ENCODE results near the gene WDR87. TPM values are rescaled to one million over a fixed set of nuclear protein-coding genes. Genes with fewer than 3 reads are reported as not detected.
A peak's percentile ranks its signal among the peaks of the same experiment; 100 is the strongest.
"Not testable (repeated sequence)": the region's sequence is repeated elsewhere in the genome, so short reads cannot be mapped to it uniquely, and the experiment has no call there.

WDR87 gene
- total RNA-seq, 1 donor from 2014 or later = not detected

DNA sequence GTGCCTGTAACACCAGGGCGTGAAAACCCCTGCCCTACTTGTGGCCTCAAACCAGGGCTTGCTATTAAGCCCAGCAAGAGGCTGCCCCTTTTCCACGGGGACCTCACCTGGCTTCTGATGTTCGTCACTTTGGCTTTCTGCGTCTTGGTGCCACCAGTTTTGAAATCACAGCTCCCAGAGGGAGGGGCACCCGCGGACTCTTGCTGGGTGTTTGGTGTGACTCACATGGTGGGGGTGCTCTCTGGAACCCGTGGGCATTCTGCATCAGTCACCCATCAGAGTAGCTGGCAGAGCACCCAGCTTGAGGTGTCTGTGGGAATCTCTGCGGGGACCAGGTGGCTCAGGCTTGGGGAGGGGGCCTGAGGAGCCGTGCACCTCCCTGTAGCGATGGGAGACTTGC lies 19.9 kb upstream of the WDR87 start:
- no peak overlapping the region for H3K27ac ChIP-seq
- Mint-ChIP-seq H3K9me3 (no peaks in the 10 kb centered on the region), H3K4me1 (peaks cover 40% of the 10 kb centered on the region), H3K27ac (no peak overlapping the region), H3K4me3 (no peak overlapping the region), H3K36me3 (peaks cover 5% of the 10 kb centered on the region), H3K27me3 (ENCODE audit: insufficient read depth, low read depth) (no peaks in the 10 kb centered on the region)
- no peaks in the 10 kb centered on the region for H3K27me3 ChIP-seq
- no peak overlapping the region for H3K9ac ChIP-seq
- no peaks in the 10 kb centered on the region for H3K9me3 ChIP-seq (ENCODE audit: low read depth)
- H3K4me2 ChIP-seq = no peak overlapping the region
- H3K4me1 ChIP-seq = peaks cover 24% of the 10 kb centered on the region
- no peak overlapping the region for H3K4me3 ChIP-seq
- peaks cover 85% of the 10 kb centered on the region for H3K79me2 ChIP-seq (ENCODE audit: low read depth)
- no peak for DNase-seq (ENCODE audit: low spot score)
- H3F3A ChIP-seq (ENCODE audit: low read depth) = peaks cover 19% of the 10 kb centered on the region
- H2AFZ ChIP-seq (replicated peaks) = no peak overlapping the region
- H4K20me1 ChIP-seq (ENCODE audit: low read depth) = peaks cover 16% of the 10 kb centered on the region
- TF ChIP-seq EZH2phosphoT487 (IDR thresholded peaks at IDR 0.05) (no peak), EZH2 (IDR thresholded peaks at IDR 0.05) (no peak)
- TF ChIP-seq, protein P1, sequence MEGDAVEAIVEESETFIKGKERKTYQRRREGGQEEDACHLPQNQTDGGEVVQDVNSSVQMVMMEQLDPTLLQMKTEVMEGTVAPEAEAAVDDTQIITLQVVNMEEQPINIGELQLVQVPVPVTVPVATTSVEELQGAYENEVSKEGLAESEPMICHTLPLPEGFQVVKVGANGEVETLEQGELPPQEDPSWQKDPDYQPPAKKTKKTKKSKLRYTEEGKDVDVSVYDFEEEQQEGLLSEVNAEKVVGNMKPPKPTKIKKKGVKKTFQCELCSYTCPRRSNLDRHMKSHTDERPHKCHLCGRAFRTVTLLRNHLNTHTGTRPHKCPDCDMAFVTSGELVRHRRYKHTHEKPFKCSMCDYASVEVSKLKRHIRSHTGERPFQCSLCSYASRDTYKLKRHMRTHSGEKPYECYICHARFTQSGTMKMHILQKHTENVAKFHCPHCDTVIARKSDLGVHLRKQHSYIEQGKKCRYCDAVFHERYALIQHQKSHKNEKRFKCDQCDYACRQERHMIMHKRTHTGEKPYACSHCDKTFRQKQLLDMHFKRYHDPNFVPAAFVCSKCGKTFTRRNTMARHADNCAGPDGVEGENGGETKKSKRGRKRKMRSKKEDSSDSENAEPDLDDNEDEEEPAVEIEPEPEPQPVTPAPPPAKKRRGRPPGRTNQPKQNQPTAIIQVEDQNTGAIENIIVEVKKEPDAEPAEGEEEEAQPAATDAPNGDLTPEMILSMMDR (IDR thresholded peaks at IDR 0.05) = no peak
- no peaks in the 10 kb centered on the region for H3K36me3 ChIP-seq

DNA sequence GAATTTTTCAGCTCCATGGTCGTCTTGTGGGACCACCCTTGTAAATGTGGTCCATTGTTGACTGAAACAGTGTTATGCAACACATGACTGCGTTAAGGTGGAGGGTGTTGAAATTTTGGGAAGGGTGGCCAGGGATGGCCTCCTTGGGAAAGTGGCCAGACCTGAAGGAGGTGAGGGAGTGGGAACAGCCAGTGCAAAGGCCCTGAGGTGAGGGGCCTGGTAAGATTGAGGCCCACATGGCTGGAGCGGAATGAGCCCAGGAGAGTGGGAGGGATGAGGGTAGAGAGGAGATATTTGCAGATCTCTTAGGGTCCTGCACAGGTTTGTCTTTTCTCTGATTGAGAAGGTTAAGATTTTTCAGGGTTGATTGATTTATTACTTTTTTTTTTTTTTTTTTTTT lies 18.8 kb upstream of the WDR87 start:
- no peak for DNase-seq (ENCODE audit: low spot score)
- peaks cover 27% of the 10 kb centered on the region for H3K4me1 ChIP-seq
- no peaks in the 10 kb centered on the region for H3K9me3 Mint-ChIP-seq
- no peak overlapping the region for H3K9ac ChIP-seq
- TF ChIP-seq, protein P1 (IDR thresholded peaks at IDR 0.05) = no peak
- TF ChIP-seq EZH2 (IDR thresholded peaks at IDR 0.05) (no peak), EZH2phosphoT487 (IDR thresholded peaks at IDR 0.05) (no peak)
- no peaks in the 10 kb centered on the region for H3K27me3 Mint-ChIP-seq (ENCODE audit: insufficient read depth, low read depth)
- peaks cover 85% of the 10 kb centered on the region for H3K79me2 ChIP-seq (ENCODE audit: low read depth)
- H3K36me3 Mint-ChIP-seq = peaks cover 9% of the 10 kb centered on the region
- H3K4me2 ChIP-seq = no peak overlapping the region
- peaks cover 24% of the 10 kb centered on the region for H4K20me1 ChIP-seq (ENCODE audit: low read depth)
- H3K36me3 ChIP-seq = no peaks in the 10 kb centered on the region
- no peak overlapping the region for H3K27ac ChIP-seq
- no peak overlapping the region for H2AFZ ChIP-seq (replicated peaks)
- H3K4me3 Mint-ChIP-seq = no peak overlapping the region
- H3K4me3 ChIP-seq = no peak overlapping the region
- H3K9me3 ChIP-seq (ENCODE audit: low read depth) = no peaks in the 10 kb centered on the region
- peaks cover 16% of the 10 kb centered on the region for H3F3A ChIP-seq (ENCODE audit: low read depth)
- peaks cover 42% of the 10 kb centered on the region for H3K4me1 Mint-ChIP-seq
- no peak overlapping the region for H3K27ac Mint-ChIP-seq
- no peaks in the 10 kb centered on the region for H3K27me3 ChIP-seq

DNA sequence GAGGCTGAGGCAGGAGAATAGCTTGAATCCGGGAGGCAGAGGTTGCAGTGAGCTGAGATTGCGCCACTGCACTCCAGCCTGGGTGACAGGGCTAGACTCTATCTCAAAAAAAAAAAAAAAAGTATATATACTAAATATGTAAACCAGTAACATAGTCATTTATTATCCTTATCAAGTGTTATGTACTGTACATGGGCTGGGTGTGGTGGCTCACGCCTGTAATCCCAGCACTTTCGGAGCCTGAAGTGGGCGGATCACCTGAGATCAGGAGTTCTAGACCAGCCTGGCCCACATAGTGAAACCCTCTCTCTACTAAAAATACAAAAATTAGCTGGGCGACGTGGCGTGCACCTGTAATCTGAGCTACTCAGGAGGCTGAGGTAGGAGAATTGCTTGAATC lies 18.2 kb upstream of the WDR87 start:
- DNase-seq (ENCODE audit: low spot score); H3K36me3 ChIP-seq; H3K9me3 ChIP-seq (ENCODE audit: low read depth); H3K27ac ChIP-seq; H3K4me2 ChIP-seq; H3K27me3 Mint-ChIP-seq (ENCODE audit: insufficient read depth, low read depth); H3K27me3 ChIP-seq; H3K9ac ChIP-seq; H3K36me3 Mint-ChIP-seq; H3K4me3 Mint-ChIP-seq; H3K27ac Mint-ChIP-seq; H2AFZ ChIP-seq (replicated peaks); H3K4me3 ChIP-seq; H3K9me3 Mint-ChIP-seq: not testable (repeated sequence)
- Histone ChIP-seq H4K20me1 (ENCODE audit: low read depth) (peaks cover 27% of the 10 kb centered on the region), H3K4me1 (peaks cover 27% of the 10 kb centered on the region), H3F3A (ENCODE audit: low read depth) (peaks cover 14% of the 10 kb centered on the region), H3K79me2 (ENCODE audit: low read depth) (peaks cover 85% of the 10 kb centered on the region)
- peaks cover 42% of the 10 kb centered on the region for H3K4me1 Mint-ChIP-seq

DNA sequence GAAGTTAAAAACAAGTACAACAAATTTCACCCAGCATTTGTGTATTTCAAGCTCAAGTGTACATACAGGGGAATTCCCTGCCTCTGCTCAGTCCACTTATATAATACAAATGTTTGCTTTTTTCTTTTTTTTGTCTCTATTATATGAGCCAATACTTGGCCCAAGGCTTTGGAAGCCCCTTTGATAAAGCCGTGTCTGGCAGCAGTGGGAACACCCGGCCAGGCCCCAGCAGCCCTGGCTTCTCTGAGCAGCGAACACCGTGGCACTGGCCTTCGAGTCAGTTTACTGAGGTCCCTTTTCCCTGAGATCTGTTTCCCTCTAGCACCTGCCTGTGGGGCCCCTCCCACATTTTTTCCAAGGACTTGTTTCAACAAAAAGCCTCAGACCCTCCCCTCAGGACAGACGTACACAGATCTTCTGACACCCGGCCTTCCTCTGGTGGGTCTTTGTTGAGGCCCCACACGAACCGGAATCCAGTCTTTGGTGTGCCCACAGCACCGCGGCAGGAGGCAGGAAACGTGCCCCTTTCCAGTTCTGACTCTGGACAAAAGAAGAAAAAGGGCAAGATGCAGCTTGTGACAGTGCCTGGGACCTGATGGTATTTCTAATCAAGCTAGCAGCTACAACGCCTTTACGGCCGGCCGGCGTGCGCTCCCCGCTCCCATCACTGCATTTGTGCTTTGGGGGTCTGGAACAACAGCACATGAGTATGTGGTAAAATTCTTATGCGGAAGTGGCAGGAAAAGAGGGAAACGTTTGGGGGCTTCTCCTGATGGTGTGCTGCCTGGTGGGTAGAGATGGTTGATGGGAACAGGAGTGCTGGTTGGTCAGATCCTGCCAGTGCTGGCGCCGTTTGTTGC lies 14.4 kb upstream of the WDR87 start:
- peaks cover 86% of the 10 kb centered on the region for H3K79me2 ChIP-seq (ENCODE audit: low read depth)
- H3K4me3 Mint-ChIP-seq = peak overlapping the region; percentile 66
- TF ChIP-seq EZH2phosphoT487 (IDR thresholded peaks at IDR 0.05) (no peak), EZH2 (IDR thresholded peaks at IDR 0.05) (no peak)
- TF ChIP-seq, protein P1 (IDR thresholded peaks at IDR 0.05) = no peak
- H3K9me3 ChIP-seq (ENCODE audit: low read depth) = no peaks in the 10 kb centered on the region
- H2AFZ ChIP-seq (replicated peaks) = no peak overlapping the region
- peaks cover 10% of the 10 kb centered on the region for H3F3A ChIP-seq (ENCODE audit: low read depth)
- peak overlapping the region; percentile 27 for H3K4me2 ChIP-seq
- peaks cover 21% of the 10 kb centered on the region for H3K4me1 Mint-ChIP-seq
- H3K27me3 ChIP-seq = no peaks in the 10 kb centered on the region
- H3K27ac ChIP-seq = peak overlapping the region; percentile 81
- no peak overlapping the region for H3K9ac ChIP-seq
- no peaks in the 10 kb centered on the region for H3K36me3 ChIP-seq
- H3K4me1 ChIP-seq = peaks cover 9% of the 10 kb centered on the region
- peaks cover 18% of the 10 kb centered on the region for H3K36me3 Mint-ChIP-seq
- no peaks in the 10 kb centered on the region for H3K27me3 Mint-ChIP-seq (ENCODE audit: insufficient read depth, low read depth)
- H3K27ac Mint-ChIP-seq = peak overlapping the region; percentile 93
- no peaks in the 10 kb centered on the region for H3K9me3 Mint-ChIP-seq
- H4K20me1 ChIP-seq (ENCODE audit: low read depth) = peaks cover 28% of the 10 kb centered on the region
- H3K4me3 ChIP-seq = no peak overlapping the region
- DNase-seq (ENCODE audit: low spot score) = peak; percentile 23

All from neural progenitor cell (in vitro differentiated cells).